RWPE1 (cell line): ENCODE measurements around the gene PDK1.

Experiments used
- CTCF ChIA-PET: fragments of 350-600 bp; sonication (Branson Sonifier 250); formaldehyde crosslinking; extraction: SDS; loops from one replicate; lab custom pipeline; 2021; lab: Yijun Ruan, JAX
- POLR2A ChIA-PET: fragments of 400-600 bp; formaldehyde crosslinking; extraction: SDS; loops from one replicate; lab custom pipeline; 2020; ENCODE audit warnings: antibody characterized with exemption; ENCODE audit not compliant: low non-redundant PET; lab: Yijun Ruan, JAX
- DNase-seq: peaks from one replicate; pipeline ENCODE4 v3.0.0; 2012; ENCODE audit warnings: low spot score
- H3K27ac ChIP-seq: fragments of 450-650 bp; 2 replicates; pipeline ENCODE4 v1.5.1; 2017
- CTCF ChIP-seq: fragments of 450-650 bp; conservative IDR thresholded peaks from 2 replicates; pipeline ENCODE4 v1.5.1; 2017; ENCODE audit warnings: low read depth, mild to moderate bottlenecking

The PDK1 gene

GRCh38 chr2:172556284-172557033, 569 bp downstream of the PDK1 start:
- ChIA-PET CTCF (interaction anchor here (0.6 to 0.7 kb wide), 3 partner anchors 14 to 1614 kb away, joined by 3 to 6 read pairs (median 6); no protein-coding TSS in a partner anchor), POLR2A (no interaction called here)
- peak; percentile 40 for DNase-seq
- H3K27ac ChIP-seq: peak overlapping the region; percentile 97
- no peak for TF ChIP-seq CTCF

GRCh38 chr2:172558372-172558771, 2.5 kb downstream of the PDK1 start:
- ChIA-PET POLR2A (no interaction called here), CTCF (no interaction called here)
- no peak for DNase-seq
- TF ChIP-seq CTCF: no peak
- no peak overlapping the region for H3K27ac ChIP-seq

GRCh38 chr2:172560721-172561120, 4.8 kb downstream of the PDK1 start:
- H3K27ac ChIP-seq: no peak overlapping the region
- POLR2A ChIA-PET: no interaction called here
- DNase-seq: no peak
- CTCF ChIA-PET: no interaction called here
- TF ChIP-seq CTCF: no peak

GRCh38 chr2:172561270-172561669, 5.4 kb downstream of the PDK1 start:
- ChIA-PET CTCF (no interaction called here), POLR2A (no interaction called here)
- no peak overlapping the region for H3K27ac ChIP-seq
- no peak for TF ChIP-seq CTCF
- DNase-seq: no peak

- DNase-seq: no peak
- no peak for TF ChIP-seq CTCF
- no peak overlapping the region for H3K27ac ChIP-seq
- ChIA-PET CTCF (interaction anchor here (0.5 to 0.6 kb wide), 2 partner anchors 10 to 174 kb away, joined by 3 to 4 read pairs; no protein-coding TSS in a partner anchor), POLR2A (interaction anchor here (0.6 kb wide), 1 partner anchor 12 kb away, joined by 3 read pairs; no protein-coding TSS in a partner anchor)
Measured at GRCh38 chr2:172562298-172562697, 6.4 kb downstream of the PDK1 start.

- CTCF ChIA-PET: interaction anchor here (0.6 kb wide), 2 partner anchors 22 to 142 kb away, joined by 3 read pairs; no protein-coding TSS in a partner anchor
- no peak for TF ChIP-seq CTCF
- POLR2A ChIA-PET: no interaction called here
- H3K27ac ChIP-seq: no peak overlapping the region
- no peak for DNase-seq
Measured at GRCh38 chr2:172564376-172564775, 8.5 kb downstream of the PDK1 start.
